Keratinocyte (primary cell): ENCODE results near the gene SEMA4D. TPM values are rescaled to one million over a fixed set of nuclear protein-coding genes. Genes with fewer than 3 reads are reported as not detected.

Source experiments
- DNase-seq: peaks from one replicate; pipeline ENCODE4 v3.0.0-alpha.2; 2011; ENCODE audit warnings: low read depth, missing footprints, low spot score
- FAIRE-seq: peaks from 2 replicates; lab custom pipeline; 2011; peaks lifted over from hg19 to GRCh38; lab: Jason Lieb, UNC
- H2AFZ ChIP-seq: 2 replicates; pipeline ENCODE4 v1.6.0; 2012; ENCODE audit warnings: low read length, control low read depth, inconsistent platforms; ENCODE audit not compliant: control insufficient read depth
- H3K27ac ChIP-seq: 2 replicates; pipeline ENCODE4 v1.5.1; 2011; ENCODE audit warnings: low read length; ENCODE audit not compliant: control insufficient read depth, insufficient read depth
- H3K27me3 ChIP-seq: 3 replicates; pipeline ENCODE4 v1.6.0; 2011; ENCODE audit warnings: low read length; ENCODE audit not compliant: control insufficient read depth, insufficient read depth; ENCODE audit errors: extremely low read depth
- H3K36me3 ChIP-seq, 2 experiments: 2 replicates in 1 of 2; 3 replicates in 1 of 2; pipeline ENCODE4 v1.5.1; 2011; ENCODE audit warnings: low read length in 2 of 2, mild to moderate bottlenecking in 1 of 2; ENCODE audit not compliant: control insufficient read depth in 2 of 2, insufficient read depth in 2 of 2; ENCODE audit errors: extremely low read depth in 1 of 2
- H3K4me1 ChIP-seq: 3 replicates; pipeline ENCODE4 v1.5.1; 2011; ENCODE audit warnings: low read length; ENCODE audit not compliant: control insufficient read depth, insufficient read depth; ENCODE audit errors: extremely low read depth
- H3K4me2 ChIP-seq: 3 replicates; pipeline ENCODE4 v1.6.0; 2011; ENCODE audit warnings: low read depth, low read length; ENCODE audit not compliant: control insufficient read depth, insufficient read depth; ENCODE audit errors: extremely low read depth
- H3K4me3 ChIP-seq, 3 experiments: fragments of 200-600 bp in 1 of 3; sonication (generic) in 1 of 3; 2 replicates in 2 of 3; 3 replicates in 1 of 3; pipeline ENCODE4 v1.5.1; 2011 to 2016; ENCODE audit warnings: low read length in 3 of 3, mild to moderate bottlenecking in 3 of 3, control low read depth in 2 of 3, inconsistent platforms in 1 of 3, low read depth in 1 of 3, mixed read lengths in 1 of 3, mixed run types in 1 of 3, moderate library complexity in 1 of 3; ENCODE audit not compliant: control insufficient read depth in 2 of 3, insufficient read depth in 2 of 3; ENCODE audit errors: extremely low read depth in 1 of 3
- H3K79me2 ChIP-seq: 2 replicates; pipeline ENCODE4 v1.6.0; 2012; ENCODE audit warnings: low read length; ENCODE audit not compliant: control insufficient read depth, insufficient read depth
- H3K9ac ChIP-seq: 3 replicates; pipeline ENCODE4 v1.6.0; 2011; ENCODE audit warnings: low read length; ENCODE audit not compliant: control insufficient read depth, insufficient read depth; ENCODE audit errors: extremely low read depth
- H3K9me1 ChIP-seq: 3 replicates; pipeline ENCODE4 v1.6.0; 2011; ENCODE audit warnings: low read length; ENCODE audit not compliant: control insufficient read depth, insufficient read depth; ENCODE audit errors: extremely low read depth
- H3K9me3 ChIP-seq: 2 replicates; pipeline ENCODE4 v1.5.1; 2012; ENCODE audit warnings: low read depth, low read length; ENCODE audit not compliant: control insufficient read depth
- H4K20me1 ChIP-seq: 3 replicates; pipeline ENCODE4 v1.6.0; 2011; ENCODE audit warnings: low read length; ENCODE audit not compliant: control insufficient read depth, insufficient read depth; ENCODE audit errors: extremely low read depth
- CTCF ChIP-seq, 3 experiments: IDR thresholded peaks in 1 of 3; conservative IDR thresholded peaks in 1 of 3; optimal IDR thresholded peaks in 1 of 3; 2 replicates in 2 of 3; 3 replicates in 1 of 3; pipeline versions ENCODE3 to v1.5.1; 2011; ENCODE audit warnings: low read length in 3 of 3, mild to moderate bottlenecking in 3 of 3, moderate library complexity in 2 of 3, control low read depth in 1 of 3, inconsistent platforms in 1 of 3; ENCODE audit not compliant: insufficient read depth in 2 of 3; ENCODE audit errors: extremely low read depth in 1 of 3
- EZH2 ChIP-seq: IDR thresholded peaks from one replicate; pipeline ENCODE4 v1.6.1; 2012; ENCODE audit warnings: inconsistent platforms, mild to moderate bottlenecking, low read length, moderate library complexity
- dilution Hi-C: fragments of 300-500 bp; cut with MboI; formaldehyde crosslinking; loops from one replicate; pipeline ENCODE4 v1.7.0; 2020; ENCODE audit warnings: low sequenced_read_pairs; ENCODE audit not compliant: extremely low pct_ligation_motif_present
- polyA plus RNA-seq, 5 experiments: library from polyadenylated mRNA; depleted of rRNA in 3 of 5; stranded (reverse) in 3 of 5; stranded (forward) in 1 of 5; unstranded in 1 of 5; fragments of >200 nt; gene quantifications; 1 replicate in 1 of 5; 2 replicates in 3 of 5; 3 replicates in 1 of 5; pipeline versions ENCODE4 v1.2.1 to v1.2.3, GENCODE V29; 2011 to 2012; ENCODE audit warnings: missing spikeins in 2 of 5, low read depth in 1 of 5, low replicate concordance in 1 of 5

SEMA4D gene
- polyA plus RNA-seq, 1 donor (not counting 4 experiments of a cell fraction or from before 2014, with no cell fraction given), result 0.43 TPM

- TF ChIP-seq EZH2 (no peak), CTCF (optimal IDR thresholded peaks at IDR 0.05 in 1 of 3, IDR thresholded peaks at IDR 0.05 in 1 of 3, conservative IDR thresholded peaks at IDR 0.05 in 1 of 3; ENCODE audit: extremely low read depth in 1 of 3, insufficient read depth in 2 of 3, low read length in 3 of 3) (no peak)
- Histone ChIP-seq H3K79me2 (no peaks in the 10 kb centered on the region), H3K9me3 (no peaks in the 10 kb centered on the region), H3K4me2 (no peak overlapping the region), H3K36me3 (no peaks in the 10 kb centered on the region), H3K4me1 (no peaks in the 10 kb centered on the region), H2AFZ (no peak overlapping the region), H4K20me1 (no peaks in the 10 kb centered on the region), H3K27ac (no peak overlapping the region), H3K9me1 (no peaks in the 10 kb centered on the region), H3K4me3 (no peak overlapping the region), H3K27me3 (peaks cover 4% of the 10 kb centered on the region), H3K9ac (no peak overlapping the region)
- DNase-seq (no peak), FAIRE-seq (no peak)
- dilution Hi-C loops, result no loop called here
Observed at GRCh38 chr9:89491694-89492093, 6.2 kb downstream of the SEMA4D start.

GRCh38 chr9:89489548-89490530, 8.1 kb downstream of the SEMA4D start:
- Histone ChIP-seq H3K4me3 (no peak overlapping the region), H3K9ac (no peak overlapping the region), H4K20me1 (no peaks in the 10 kb centered on the region), H3K9me1 (no peaks in the 10 kb centered on the region), H3K4me1 (no peaks in the 10 kb centered on the region), H3K36me3 (no peaks in the 10 kb centered on the region), H3K79me2 (no peaks in the 10 kb centered on the region), H3K27ac (no peak overlapping the region), H2AFZ (no peak overlapping the region), H3K27me3 (no peaks in the 10 kb centered on the region), H3K9me3 (no peaks in the 10 kb centered on the region), H3K4me2 (no peak overlapping the region)
- dilution Hi-C loops, result no loop called here
- DNase-seq, result no peak
- TF ChIP-seq CTCF (optimal IDR thresholded peaks at IDR 0.05 in 1 of 3, IDR thresholded peaks at IDR 0.05 in 1 of 3, conservative IDR thresholded peaks at IDR 0.05 in 1 of 3; ENCODE audit: extremely low read depth in 1 of 3, insufficient read depth in 2 of 3, low read length in 3 of 3), result no peak
- TF ChIP-seq EZH2, result no peak
- FAIRE-seq, result no peak
